ENCODE data around the gene RYR3.

Gene RYR3

DNA sequence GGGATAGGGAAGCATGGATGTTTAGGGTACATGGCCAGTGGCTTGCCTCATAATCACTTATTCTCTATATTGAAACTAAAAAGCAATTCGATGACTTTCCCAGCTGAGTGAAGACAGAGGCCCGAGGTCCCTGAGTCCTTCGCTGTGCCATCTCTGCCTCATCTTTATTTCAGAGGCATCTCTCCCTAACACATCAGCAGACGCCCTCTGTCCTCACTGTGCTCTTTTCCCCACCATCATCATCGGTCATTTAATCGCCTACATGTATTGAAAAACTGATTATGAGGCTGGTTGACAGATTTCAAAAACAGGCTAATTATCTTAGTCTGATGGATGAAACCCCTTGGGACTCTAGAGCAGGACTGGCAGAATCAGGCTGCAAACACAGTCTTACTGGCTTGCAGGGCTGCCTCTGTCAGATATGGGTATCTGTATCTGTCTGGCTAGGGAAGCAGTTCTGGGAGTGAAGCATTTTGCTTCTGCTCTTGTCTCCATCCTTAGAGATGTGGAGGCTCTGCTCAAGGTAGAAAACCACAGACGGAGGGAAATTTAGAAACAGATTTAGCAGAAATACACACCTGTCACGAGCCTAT lies 366.6 kb downstream of the RYR3 start:
- no peak overlapping the region for H3K4me3 ChIP-seq (ENCODE audit: low read length)
- H4K20me1 ChIP-seq (ENCODE audit: control insufficient read depth, insufficient read depth, low read depth, low read length) = no peaks in the 10 kb centered on the region
- H3K4me2 ChIP-seq (ENCODE audit: low read length) = no peak overlapping the region
- TF ChIP-seq CTCF (IDR thresholded peaks at IDR 0.05; ENCODE audit: low read depth, low read length, poor library complexity, severe bottlenecking) (no peak), EZH2phosphoT487 (IDR thresholded peaks at IDR 0.05; ENCODE audit: borderline replicate concordance, low read length) (no peak)
- no peaks in the 10 kb centered on the region for H3K79me2 ChIP-seq (ENCODE audit: control insufficient read depth, low read length)
- H3K27me3 ChIP-seq (ENCODE audit: control insufficient read depth, low read length) = peaks cover 9% of the 10 kb centered on the region
- H3K36me3 ChIP-seq (ENCODE audit: control insufficient read depth, low read length) = no peaks in the 10 kb centered on the region
- H3F3A ChIP-seq (ENCODE audit: control insufficient read depth, insufficient read depth) = no peaks in the 10 kb centered on the region
- H3K27ac ChIP-seq (ENCODE audit: low read depth, low read length) = no peak overlapping the region
- no peaks in the 10 kb centered on the region for H3K9me2 ChIP-seq (replicated peaks; ENCODE audit: control insufficient read depth, low read length)
- H3K4me1 ChIP-seq (ENCODE audit: control insufficient read depth, low read length) = no peaks in the 10 kb centered on the region
- no peaks in the 10 kb centered on the region for H3K9me3 ChIP-seq (ENCODE audit: control insufficient read depth, insufficient read depth, low read length)

DNA sequence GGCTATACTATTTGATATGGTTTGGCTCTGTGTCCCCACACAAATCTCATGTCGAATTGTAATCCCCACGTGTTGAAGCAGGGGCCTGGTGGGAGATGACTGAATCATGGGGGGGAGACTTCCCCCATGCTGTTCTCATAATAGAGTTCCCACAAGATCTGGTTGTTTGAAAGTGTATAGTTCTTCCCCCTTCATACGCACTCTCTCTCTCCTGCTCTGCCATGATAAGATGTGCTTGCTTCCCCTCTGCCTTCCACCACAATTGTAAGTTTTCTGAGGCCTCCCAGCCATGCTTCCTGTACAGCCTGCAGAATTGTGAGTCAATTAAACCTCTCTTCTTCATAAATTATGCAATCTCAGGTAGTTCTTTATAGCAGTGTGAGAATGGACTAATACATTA lies 367.4 kb downstream of the RYR3 start:
- no peaks in the 10 kb centered on the region for H4K20me1 ChIP-seq (ENCODE audit: control insufficient read depth, insufficient read depth, low read depth, low read length)
- TF ChIP-seq CTCF (IDR thresholded peaks at IDR 0.05; ENCODE audit: low read depth, low read length, poor library complexity, severe bottlenecking) (no peak), EZH2phosphoT487 (IDR thresholded peaks at IDR 0.05; ENCODE audit: borderline replicate concordance, low read length) (no peak)
- H3K27me3 ChIP-seq (ENCODE audit: control insufficient read depth, low read length) = peaks cover 9% of the 10 kb centered on the region
- H3K9me2 ChIP-seq (replicated peaks; ENCODE audit: control insufficient read depth, low read length) = no peaks in the 10 kb centered on the region
- no peak overlapping the region for H3K27ac ChIP-seq (ENCODE audit: low read depth, low read length)
- H3K4me3 ChIP-seq (ENCODE audit: low read length) = no peak overlapping the region
- no peaks in the 10 kb centered on the region for H3K4me1 ChIP-seq (ENCODE audit: control insufficient read depth, low read length)
- H3F3A ChIP-seq (ENCODE audit: control insufficient read depth, insufficient read depth) = no peaks in the 10 kb centered on the region
- no peak overlapping the region for H3K4me2 ChIP-seq (ENCODE audit: low read length)
- no peaks in the 10 kb centered on the region for H3K9me3 ChIP-seq (ENCODE audit: control insufficient read depth, insufficient read depth, low read length)
- no peaks in the 10 kb centered on the region for H3K36me3 ChIP-seq (ENCODE audit: control insufficient read depth, low read length)
- H3K79me2 ChIP-seq (ENCODE audit: control insufficient read depth, low read length) = no peaks in the 10 kb centered on the region

DNA sequence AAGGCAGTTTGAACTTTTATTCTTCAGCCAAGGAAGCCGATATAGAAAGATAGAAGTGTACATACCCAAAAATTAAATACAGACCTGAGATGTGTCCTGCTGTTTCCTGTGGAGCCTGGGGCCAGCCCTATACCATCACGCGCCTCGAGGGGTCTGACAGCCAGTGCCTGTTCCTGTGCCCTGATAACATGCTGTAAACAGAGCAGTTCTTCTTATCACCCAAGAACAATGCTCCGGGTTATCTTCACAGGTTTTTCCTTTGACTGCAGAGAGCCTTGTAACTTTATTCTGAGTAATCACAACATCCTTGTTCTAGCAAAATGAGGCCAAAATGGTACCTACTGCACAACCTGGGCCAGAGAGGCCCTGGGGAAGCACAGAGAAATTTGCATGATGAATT lies 367.8 kb downstream of the RYR3 start:
- Histone ChIP-seq H3K9me2 (replicated peaks; ENCODE audit: control insufficient read depth, low read length) (no peaks in the 10 kb centered on the region), H3K4me2 (ENCODE audit: low read length) (no peak overlapping the region), H3K27me3 (ENCODE audit: control insufficient read depth, low read length) (peaks cover 9% of the 10 kb centered on the region), H3K36me3 (ENCODE audit: control insufficient read depth, low read length) (no peaks in the 10 kb centered on the region), H3F3A (ENCODE audit: control insufficient read depth, insufficient read depth) (no peaks in the 10 kb centered on the region), H3K4me3 (ENCODE audit: low read length) (no peak overlapping the region), H3K27ac (ENCODE audit: low read depth, low read length) (no peak overlapping the region), H4K20me1 (ENCODE audit: control insufficient read depth, insufficient read depth, low read depth, low read length) (no peaks in the 10 kb centered on the region), H3K4me1 (ENCODE audit: control insufficient read depth, low read length) (no peaks in the 10 kb centered on the region), H3K79me2 (ENCODE audit: control insufficient read depth, low read length) (no peaks in the 10 kb centered on the region), H3K9me3 (ENCODE audit: control insufficient read depth, insufficient read depth, low read length) (no peaks in the 10 kb centered on the region)
- TF ChIP-seq EZH2phosphoT487 (IDR thresholded peaks at IDR 0.05; ENCODE audit: borderline replicate concordance, low read length) = no peak
- no peak for TF ChIP-seq CTCF (IDR thresholded peaks at IDR 0.05; ENCODE audit: low read depth, low read length, poor library complexity, severe bottlenecking)

Measured in DOHH2 (cell line).